ENCODE measurements around the gene NPRL2. TPM values are rescaled to one million over a fixed set of nuclear protein-coding genes. Genes with fewer than 3 reads are reported as not detected.

Gene NPRL2
- total RNA-seq, 1 experiment from 2014 or later: 21.0 TPM

DNA sequence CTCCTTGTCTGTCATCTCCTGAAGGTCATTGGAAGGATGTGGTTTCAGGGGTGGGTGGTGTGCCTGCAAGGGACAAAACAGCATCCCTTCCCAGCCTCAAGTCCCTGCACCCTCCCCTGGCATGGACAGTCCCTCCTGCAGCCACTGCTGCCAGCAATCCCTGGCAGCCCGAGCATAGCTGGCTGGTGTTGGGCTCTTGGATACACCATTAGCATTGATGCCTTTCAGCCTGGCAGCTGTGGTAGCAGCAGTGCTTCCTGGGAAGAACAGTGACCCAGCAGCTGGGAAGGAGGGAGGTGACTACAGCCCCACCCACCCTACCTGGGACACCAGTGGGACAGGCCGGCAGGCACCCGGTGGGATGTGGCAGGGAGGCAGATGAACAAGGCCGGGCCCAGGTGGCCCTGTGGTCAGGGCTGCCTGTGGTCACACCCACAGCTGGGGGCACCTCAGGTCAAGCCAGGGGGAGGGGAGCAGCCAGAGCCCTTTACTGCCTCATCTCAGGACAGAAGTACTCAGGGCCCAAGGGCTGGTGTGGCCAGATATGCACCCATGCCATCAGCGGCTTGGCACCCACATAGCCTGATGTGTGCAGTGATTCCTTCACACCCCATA lies 41.6 kb upstream of the NPRL2 start:
- H3K4me3 Mint-ChIP-seq (ENCODE audit: low read depth, unreplicated experiment): no peak overlapping the region
- intact Hi-C loops (cut with micrococcal nuclease; ENCODE audit: unreplicated experiment): no loop called here
- H3K4me1 Mint-ChIP-seq (ENCODE audit: low read depth, unreplicated experiment): peaks cover 10% of the 10 kb centered on the region
- CTCF ChIA-PET: no interaction called here
- peaks cover 6% of the 10 kb centered on the region for H3K27me3 Mint-ChIP-seq (ENCODE audit: unreplicated experiment)
- DNase-seq: no peak
- no peaks in the 10 kb centered on the region for H3K36me3 Mint-ChIP-seq (ENCODE audit: insufficient read depth, unreplicated experiment)
- TF ChIP-seq, protein P1, sequence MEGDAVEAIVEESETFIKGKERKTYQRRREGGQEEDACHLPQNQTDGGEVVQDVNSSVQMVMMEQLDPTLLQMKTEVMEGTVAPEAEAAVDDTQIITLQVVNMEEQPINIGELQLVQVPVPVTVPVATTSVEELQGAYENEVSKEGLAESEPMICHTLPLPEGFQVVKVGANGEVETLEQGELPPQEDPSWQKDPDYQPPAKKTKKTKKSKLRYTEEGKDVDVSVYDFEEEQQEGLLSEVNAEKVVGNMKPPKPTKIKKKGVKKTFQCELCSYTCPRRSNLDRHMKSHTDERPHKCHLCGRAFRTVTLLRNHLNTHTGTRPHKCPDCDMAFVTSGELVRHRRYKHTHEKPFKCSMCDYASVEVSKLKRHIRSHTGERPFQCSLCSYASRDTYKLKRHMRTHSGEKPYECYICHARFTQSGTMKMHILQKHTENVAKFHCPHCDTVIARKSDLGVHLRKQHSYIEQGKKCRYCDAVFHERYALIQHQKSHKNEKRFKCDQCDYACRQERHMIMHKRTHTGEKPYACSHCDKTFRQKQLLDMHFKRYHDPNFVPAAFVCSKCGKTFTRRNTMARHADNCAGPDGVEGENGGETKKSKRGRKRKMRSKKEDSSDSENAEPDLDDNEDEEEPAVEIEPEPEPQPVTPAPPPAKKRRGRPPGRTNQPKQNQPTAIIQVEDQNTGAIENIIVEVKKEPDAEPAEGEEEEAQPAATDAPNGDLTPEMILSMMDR (IDR thresholded peaks at IDR 0.05; ENCODE audit: unreplicated experiment): no peak
- H3K9me3 Mint-ChIP-seq (ENCODE audit: low read depth, unreplicated experiment): no peaks in the 10 kb centered on the region
- H3K27ac Mint-ChIP-seq (ENCODE audit: unreplicated experiment): no peak overlapping the region
- no TSS peak for BruUV-seq (replicated peaks)

DNA sequence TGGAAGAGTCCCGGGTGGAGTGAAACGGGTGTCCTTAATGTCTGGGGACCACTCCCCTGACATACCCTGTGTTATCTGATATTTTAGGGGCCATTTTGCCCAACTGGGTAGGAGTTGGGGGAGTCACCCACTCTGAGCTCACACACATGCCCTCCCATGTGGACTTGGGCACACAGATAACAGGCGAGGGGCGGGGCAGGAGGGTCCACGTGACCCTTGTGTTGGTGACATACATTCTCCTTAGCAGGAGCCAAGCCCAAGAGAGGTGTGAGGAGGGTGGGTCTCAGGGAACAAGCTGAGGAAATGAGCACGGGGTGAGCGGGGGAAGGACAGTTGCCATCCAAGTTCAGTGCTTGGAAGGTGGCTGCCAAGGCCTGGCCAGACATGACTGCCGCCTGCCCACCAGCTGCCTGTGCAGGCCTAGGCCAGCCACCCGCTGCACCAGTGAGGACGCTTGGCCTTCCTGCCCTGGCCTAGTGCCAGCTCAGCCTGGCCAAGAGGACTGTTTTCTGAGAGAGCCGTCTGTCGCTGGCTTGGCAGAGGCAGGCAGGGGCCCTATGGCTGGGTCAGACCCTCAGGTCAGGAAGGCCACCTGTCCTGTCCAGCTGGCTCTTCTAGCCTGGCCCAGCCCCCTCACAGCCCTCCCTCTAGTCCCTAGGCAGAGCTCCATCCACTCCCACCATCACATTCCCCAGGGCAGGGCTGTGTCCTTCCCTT lies 40.1 kb upstream of the NPRL2 start:
- no peak overlapping the region for H3K27ac Mint-ChIP-seq (ENCODE audit: unreplicated experiment)
- CTCF ChIA-PET: interaction anchor here (0.6 to 0.9 kb wide), 3 partner anchors 11 to 404 kb away, joined by 3 to 7 read pairs (median 4); no protein-coding TSS in a partner anchor
- TF ChIP-seq, protein P1 (IDR thresholded peaks at IDR 0.05; ENCODE audit: unreplicated experiment): no peak
- peaks cover 22% of the 10 kb centered on the region for H3K27me3 Mint-ChIP-seq (ENCODE audit: unreplicated experiment)
- H3K4me3 Mint-ChIP-seq (ENCODE audit: low read depth, unreplicated experiment): no peak overlapping the region
- H3K9me3 Mint-ChIP-seq (ENCODE audit: low read depth, unreplicated experiment): no peaks in the 10 kb centered on the region
- no peak for DNase-seq
- H3K4me1 Mint-ChIP-seq (ENCODE audit: low read depth, unreplicated experiment): no peaks in the 10 kb centered on the region
- no TSS peak for BruUV-seq (replicated peaks)
- no peaks in the 10 kb centered on the region for H3K36me3 Mint-ChIP-seq (ENCODE audit: insufficient read depth, unreplicated experiment)
- intact Hi-C loops (cut with micrococcal nuclease; ENCODE audit: unreplicated experiment): no loop called here

- no peak for DNase-seq
- H3K36me3 Mint-ChIP-seq (ENCODE audit: insufficient read depth, unreplicated experiment): no peaks in the 10 kb centered on the region
- no peaks in the 10 kb centered on the region for H3K4me1 Mint-ChIP-seq (ENCODE audit: low read depth, unreplicated experiment)
- peaks cover 34% of the 10 kb centered on the region for H3K27me3 Mint-ChIP-seq (ENCODE audit: unreplicated experiment)
- intact Hi-C loops (cut with micrococcal nuclease; ENCODE audit: unreplicated experiment): no loop called here
- CTCF ChIA-PET: no interaction called here
- TF ChIP-seq, protein P1 (IDR thresholded peaks at IDR 0.05; ENCODE audit: unreplicated experiment): no peak
- BruUV-seq (replicated peaks): no TSS peak
- no peaks in the 10 kb centered on the region for H3K9me3 Mint-ChIP-seq (ENCODE audit: low read depth, unreplicated experiment)
- no peak overlapping the region for H3K4me3 Mint-ChIP-seq (ENCODE audit: low read depth, unreplicated experiment)
- no peak overlapping the region for H3K27ac Mint-ChIP-seq (ENCODE audit: unreplicated experiment)
Observed at GRCh38 chr3:50389414-50389767, 38.8 kb upstream of the NPRL2 start.

DNA sequence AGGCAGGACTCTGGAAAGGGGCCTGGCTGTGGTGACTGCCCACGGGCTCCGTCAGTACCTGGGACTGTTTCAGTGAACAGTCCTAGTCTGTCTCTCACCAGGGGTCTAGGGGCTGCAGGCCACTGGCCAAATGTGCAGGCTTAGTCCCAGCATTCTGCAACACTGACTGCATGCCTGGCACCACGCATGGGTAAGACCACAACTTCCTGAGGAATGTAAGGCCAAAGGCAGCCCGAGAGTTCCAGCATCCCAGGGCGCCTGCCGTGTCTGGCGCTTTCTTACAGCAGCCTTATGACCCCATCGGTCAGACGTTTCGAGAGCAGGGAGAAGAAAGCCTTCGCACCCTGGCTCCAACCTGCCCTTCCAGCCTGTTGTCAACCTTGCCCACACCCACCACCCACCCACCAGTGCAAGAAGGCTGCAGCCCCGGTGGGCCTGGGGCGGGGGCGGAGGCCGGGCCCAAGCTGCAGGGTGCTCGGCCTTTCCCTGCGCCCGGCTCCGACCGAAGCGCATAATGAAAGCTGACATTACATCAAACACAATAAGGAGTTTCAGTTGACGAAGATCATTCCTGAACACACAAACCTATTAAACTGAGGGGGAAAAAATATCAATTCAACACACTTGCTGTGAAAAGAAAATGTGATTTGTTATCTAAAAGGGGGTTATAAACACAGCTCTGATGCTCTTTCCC lies 38.3 kb upstream of the NPRL2 start:
- CTCF ChIA-PET: no interaction called here
- Mint-ChIP-seq H3K4me1 (ENCODE audit: low read depth, unreplicated experiment) (no peaks in the 10 kb centered on the region), H3K9me3 (ENCODE audit: low read depth, unreplicated experiment) (no peaks in the 10 kb centered on the region), H3K36me3 (ENCODE audit: insufficient read depth, unreplicated experiment) (no peaks in the 10 kb centered on the region), H3K4me3 (ENCODE audit: low read depth, unreplicated experiment) (no peak overlapping the region), H3K27me3 (ENCODE audit: unreplicated experiment) (peaks cover 40% of the 10 kb centered on the region), H3K27ac (ENCODE audit: unreplicated experiment) (no peak overlapping the region)
- BruUV-seq (replicated peaks): no TSS peak
- intact Hi-C loops (cut with micrococcal nuclease; ENCODE audit: unreplicated experiment): no loop called here
- DNase-seq: no peak
- TF ChIP-seq, protein P1 (IDR thresholded peaks at IDR 0.05; ENCODE audit: unreplicated experiment): no peak
